ENCODE results near the gene DNAAF1. TPM values are rescaled to one million over a fixed set of nuclear protein-coding genes. Genes with fewer than 3 reads are reported as not detected.

Gene DNAAF1
- total and polyA plus RNA-seq, 2 of the 8 experiments (the other 6 are each of a cell fraction or from before 2014, with no cell fraction given) = 0.09 to 0.15 TPM

DNA sequence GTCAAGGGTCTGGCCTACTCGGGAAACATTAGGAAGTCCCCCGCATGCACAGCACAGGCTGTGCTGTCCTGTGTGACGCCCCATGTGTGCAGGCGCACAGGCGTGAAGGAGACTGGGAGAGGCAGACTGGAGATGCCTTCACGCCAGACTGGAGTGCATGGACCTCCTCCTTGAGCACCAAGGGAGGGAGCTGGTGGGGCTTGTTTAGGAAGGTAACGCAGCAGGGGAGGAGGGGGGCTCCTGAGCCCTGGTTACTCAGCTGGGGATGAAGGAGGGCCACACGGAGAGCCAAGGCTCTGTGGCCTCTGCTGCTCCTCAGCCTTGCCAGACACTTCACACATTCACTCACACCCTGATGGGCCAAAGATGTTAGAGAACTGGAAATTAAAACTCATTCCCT is 7.8 kb upstream of the DNAAF1 start:
- Histone ChIP-seq H2AK5ac (ENCODE audit: low read depth, low read length) (no peak overlapping the region), H4K20me1 (replicated peaks in 1 of 2; ENCODE audit: control insufficient read depth in 1 of 2, insufficient read depth in 2 of 2, low read length in 2 of 2) (peaks cover 3 to 15% of the 10 kb centered on the region in 2 experiments), H3K4me1 (replicated peaks in 1 of 4; ENCODE audit: control insufficient read depth in 3 of 4, insufficient read depth in 4 of 4, low read length in 3 of 4) (peaks cover 11 to 25% (median 20%) of the 10 kb centered on the region in 4 experiments), H3K56ac (replicated peaks; ENCODE audit: insufficient read length, low read depth, low read length) (no peak overlapping the region), H2BK20ac (ENCODE audit: low read length) (no peak overlapping the region), H4K8ac (ENCODE audit: extremely low read depth, insufficient read depth, low read length) (no peak overlapping the region), H3K36me3 (ENCODE audit: control insufficient read depth in 2 of 4, insufficient read depth in 4 of 4, low read length in 3 of 4) (no peaks in the 10 kb centered on the region), H3K4ac (replicated peaks; ENCODE audit: insufficient read length, low read depth, low read length) (no peak overlapping the region), H2AFZ (ENCODE audit: low read length) (no peak overlapping the region), H4K5ac (ENCODE audit: insufficient read length, low read depth, low read length) (no peak overlapping the region), H3K79me2 (ENCODE audit: control insufficient read depth in 1 of 2, insufficient read depth in 2 of 2, low read length in 2 of 2) (peaks cover 0 to 90% of the 10 kb centered on the region in 2 experiments; a peak in 3 of 4 replicates), H2BK12ac (ENCODE audit: low read depth, low read length) (no peak overlapping the region), H3K14ac (ENCODE audit: insufficient read length) (no peak overlapping the region), H2BK120ac (replicated peaks; ENCODE audit: low read depth, low read length) (no peak overlapping the region), H3K79me1 (ENCODE audit: low read depth, low read length) (peaks cover 15% of the 10 kb centered on the region), H3K9me3 (ENCODE audit: insufficient read depth in 2 of 2, low read depth in 1 of 2, low read length in 1 of 2) (no peaks in the 10 kb centered on the region), H3K27ac (ENCODE audit: low read depth, low read length) (no peak overlapping the region), H3K4me2 (ENCODE audit: insufficient read depth in 1 of 2, low read depth in 2 of 2, low read length in 2 of 2) (no peak overlapping the region), H3K27me3 (replicated peaks in 1 of 4; ENCODE audit: control insufficient read depth in 3 of 4, extremely low read depth in 1 of 4, insufficient read depth in 3 of 4, low read length in 3 of 4) (no peaks in the 10 kb centered on the region), H3K23me2 (ENCODE audit: low read depth, low read length) (no peaks in the 10 kb centered on the region), H2BK15ac (ENCODE audit: low read length) (no peak overlapping the region), H3K4me3 (ENCODE audit: extremely low read depth in 1 of 4, insufficient read depth in 2 of 4, low read depth in 3 of 4, low read length in 4 of 4) (no peak overlapping the region), H3K23ac (ENCODE audit: insufficient read length) (no peak overlapping the region), H4K91ac (replicated peaks; ENCODE audit: insufficient read length, low read length) (no peak overlapping the region), H2BK5ac (ENCODE audit: low read depth, low read length) (peak overlapping the region; percentile 44), H3K9ac (replicated peaks in 1 of 4; ENCODE audit: extremely low read depth in 1 of 4, low read depth in 3 of 4, low read length in 3 of 4) (no peak overlapping the region), H3K18ac (ENCODE audit: extremely low read depth, low read length) (peak overlapping the region; percentile 13; the same call in 1 of the 2 replicates)
- no peak for DNase-seq (ENCODE audit: low read depth in 1 of 2, low spot score in 2 of 2)
- FAIRE-seq = no peak
- 90% methylated on average over 8 of the region's 8 CpGs; no CpG with 5 or more reads in 1 of the 2 experiments for WGBS, 2 experiments (ENCODE audit: extremely low coverage in 1 of 2, insufficient coverage in 1 of 2, insufficient read length in 1 of 2, insufficient replicate concordance in 2 of 2, low coverage in 1 of 2, low lambda C conversion rate in 2 of 2, missing lambda C conversion rate in 1 of 2)
- ChIA-PET CTCF (ENCODE audit: partially characterized antibody) (interaction anchor here (0.6 to 3.8 kb wide), 7 partner anchors 17 to 53 kb away, joined by 3 to 18 read pairs (median 5); partner anchors contain the start of gene MBTPS1), POLR2A (ENCODE audit: partially characterized antibody) (interaction anchor here (1.4 kb wide), 1 partner anchor 20 kb away, joined by 4 read pairs; the partner anchor contains the start of gene MBTPS1)
- no peak for TF ChIP-seq SRF (IDR thresholded peaks at IDR 0.05; ENCODE audit: low read depth, low read length)
- TF ChIP-seq CEBPB (IDR thresholded peaks at IDR 0.05; ENCODE audit: low read depth, low read length) = no peak
- no peak for TF ChIP-seq KDM4A (IDR thresholded peaks at IDR 0.05; ENCODE audit: low read depth, low read length, severe bottlenecking)
- no peak for TF ChIP-seq POLR2AphosphoS5 (IDR thresholded peaks at IDR 0.05; ENCODE audit: low read depth, low read length)
- TF ChIP-seq NRF1 (IDR thresholded peaks at IDR 0.05; ENCODE audit: low read depth, low read length) = no peak

Data from H1 (cell line).